K562 (cell line): ENCODE results near the gene MCM7. TPM values are rescaled to one million over a fixed set of nuclear protein-coding genes. Genes with fewer than 3 reads are reported as not detected.

Experiments used
- ATF7 ChIP-seq: fragments of 450-650 bp; IDR thresholded peaks from 2 replicates; pipeline ENCODE4 v1.7.1; 2014; ENCODE audit warnings: mild to moderate bottlenecking, moderate library complexity
- CHAMP1 ChIP-seq: fragments of 450-650 bp; IDR thresholded peaks from 2 replicates; pipeline ENCODE4 v1.6.1; 2016; ENCODE audit warnings: mild to moderate bottlenecking
- CXXC5 ChIP-seq: fragments of 250-450 bp; sonication (Bioruptor Pico); IDR thresholded peaks from 2 replicates; pipeline ENCODE4 v1.8.0; 2022; ENCODE audit warnings: inconsistent platforms, mild to moderate bottlenecking, moderate library complexity
- ETV1 ChIP-seq: fragments of 450-650 bp; conservative IDR thresholded peaks from 2 replicates; pipeline ENCODE4 v1.6.1; 2016; ENCODE audit warnings: missing genetic modification characterization, control low read depth, low read depth, missing compliant biosample characterization
- ETV6 ChIP-seq, 3 experiments: fragments of 150-350 bp in 1 of 3; sonication (generic) in 1 of 3; formaldehyde crosslinking in 1 of 3; IDR thresholded peaks; 2 replicates each; pipeline versions ENCODE4 v1.6.1 to v1.8.0; 2014 to 2022; ENCODE audit warnings: borderline replicate concordance in 2 of 3, low read depth in 2 of 3, antibody characterized with exemption in 1 of 3, low read length in 1 of 3, mild to moderate bottlenecking in 1 of 3, missing genetic modification reagents in 1 of 3
- ILK ChIP-seq: fragments of 450-650 bp; IDR thresholded peaks from 2 replicates; pipeline ENCODE4 v1.6.1; 2016; ENCODE audit warnings: missing genetic modification characterization, low read depth, mild to moderate bottlenecking, missing compliant biosample characterization, moderate library complexity, borderline replicate concordance
- MBD2 ChIP-seq: sonication (generic); IDR thresholded peaks from 2 replicates; pipeline ENCODE4 v1.6.1; 2016; ENCODE audit warnings: low read depth, borderline replicate concordance
- MYC ChIP-seq, 2 experiments: fragments of 250-450 bp in 1 of 2; sonication (Bioruptor Pico) in 1 of 2; IDR thresholded peaks; 2 replicates each; pipeline versions ENCODE4 v1.5.1 to v1.6.1; 2012 to 2021; ENCODE audit warnings: low read depth in 2 of 2, borderline replicate concordance in 1 of 2, improper control_type of control experiment in 1 of 2, low read length in 1 of 2, mild to moderate bottlenecking in 1 of 2, moderate library complexity in 1 of 2
- NONO ChIP-seq, 2 experiments: fragments of 200-400 bp in 1 of 2; fragments of 450-650 bp in 1 of 2; formaldehyde crosslinking in 1 of 2; IDR thresholded peaks; 2 replicates each; pipeline ENCODE4 v1.6.1; 2017; ENCODE audit warnings: low read depth in 2 of 2, mild to moderate bottlenecking in 2 of 2, moderate library complexity in 2 of 2, low read length in 1 of 2
- ZFP30 ChIP-seq: fragments of 250-450 bp; sonication (Bioruptor Pico); IDR thresholded peaks from 2 replicates; pipeline ENCODE4 v1.8.0; 2022; ENCODE audit warnings: moderate library complexity, mild to moderate bottlenecking, inconsistent platforms, borderline replicate concordance
- ZNF766 ChIP-seq: fragments of 200-800 bp; sonication (Bioruptor generic); conservative IDR thresholded peaks from 2 replicates; pipeline ENCODE4 v1.6.1; 2016; ENCODE audit warnings: missing genetic modification characterization, missing compliant biosample characterization
- polyA plus RNA-seq, 8 experiments: library from polyadenylated mRNA; depleted of rRNA in 4 of 8; stranded (reverse) in 5 of 8; unstranded in 3 of 8; fragments of >200 nt; fragmentation: Nextera tagmentation in 2 of 8; fragmentation: Illumina TruSeq in 1 of 8; extraction: Ambion mirVana in 2 of 8; extraction: Trizol in 1 of 8; gene quantifications; 2 replicates each; pipeline versions ENCODE4 v1.2.1 to v1.2.3, GENCODE V29; 2011 to 2014; ENCODE audit warnings: inconsistent platforms in 1 of 8, missing spikeins in 1 of 8
- total RNA-seq, 7 experiments: library from RNA; depleted of rRNA in 6 of 7; stranded (reverse); fragments of >200 nt in 6 of 7; fragmentation: Illumina TruSeq in 2 of 7; extraction: Trizol in 2 of 7; gene quantifications; 2 replicates each; pipeline versions ENCODE4 v1.2.1 to v1.2.3, GENCODE V29; 2011 to 2021; ENCODE audit warnings: low replicate concordance in 1 of 7
- TF ChIP-seq, protein P1 (sequence below): IDR thresholded peaks from 3 replicates; pipeline ENCODE4 v1.6.1; 2011; ENCODE audit warnings: borderline replicate concordance, mild to moderate bottlenecking, moderate library complexity; ENCODE audit not compliant: insufficient read length; ENCODE audit errors: extremely low read depth
- TF ChIP-seq, protein P2 (sequence below): fragments of 450-650 bp; conservative IDR thresholded peaks from 2 replicates; pipeline ENCODE4 v1.6.1; 2016; ENCODE audit warnings: missing genetic modification characterization, low read depth, mild to moderate bottlenecking, control low read depth, missing compliant biosample characterization
- TF ChIP-seq, protein P3 (sequence below): fragments of 250-450 bp; sonication (Bioruptor Pico); IDR thresholded peaks from 2 replicates; pipeline ENCODE4 v1.5.1; 2021; ENCODE audit warnings: mild to moderate bottlenecking

MCM7 gene
- total and polyA plus RNA-seq, 9 of the 15 experiments (the other 6 are each of a cell fraction or from before 2014, with no cell fraction given), result 329 to 856 (median 437) TPM

- TF ChIP-seq ZFP30 (no peak), NONO (IDR thresholded peaks at IDR 0.05; ENCODE audit: low read depth in 2 of 2, low read length in 1 of 2) (peak in 1 of 2 experiments; percentile 80; a peak in 1 of 4 replicates), ATF7 (peak; percentile 91), MYC (IDR thresholded peaks at IDR 0.05; ENCODE audit: low read depth, low read length) (peak; percentile 100), MYC (CRISPR knock-in tag; IDR thresholded peaks at IDR 0.05; ENCODE audit: borderline replicate concordance, low read depth) (peak; percentile 80; the same call in 1 of the 2 replicates), ZNF766 (CRISPR knock-in tag) (no peak), CXXC5 (CRISPR knock-in tag) (peak; percentile 97), MBD2 (peak; percentile 63; the same call in 1 of the 2 replicates), CHAMP1 (no peak), ILK (tag) (no peak), ETV1 (peak; percentile 68), ETV6 (IDR thresholded peaks at IDR 0.05; ENCODE audit: borderline replicate concordance in 1 of 2, low read depth in 2 of 2, low read length in 1 of 2) (peak; percentile 66 to 74; a peak in 2 of 4 replicates), ETV6 (CRISPR knock-in tag; IDR thresholded peaks at IDR 0.05; ENCODE audit: borderline replicate concordance) (no peak)
- TF ChIP-seq, protein P1, sequence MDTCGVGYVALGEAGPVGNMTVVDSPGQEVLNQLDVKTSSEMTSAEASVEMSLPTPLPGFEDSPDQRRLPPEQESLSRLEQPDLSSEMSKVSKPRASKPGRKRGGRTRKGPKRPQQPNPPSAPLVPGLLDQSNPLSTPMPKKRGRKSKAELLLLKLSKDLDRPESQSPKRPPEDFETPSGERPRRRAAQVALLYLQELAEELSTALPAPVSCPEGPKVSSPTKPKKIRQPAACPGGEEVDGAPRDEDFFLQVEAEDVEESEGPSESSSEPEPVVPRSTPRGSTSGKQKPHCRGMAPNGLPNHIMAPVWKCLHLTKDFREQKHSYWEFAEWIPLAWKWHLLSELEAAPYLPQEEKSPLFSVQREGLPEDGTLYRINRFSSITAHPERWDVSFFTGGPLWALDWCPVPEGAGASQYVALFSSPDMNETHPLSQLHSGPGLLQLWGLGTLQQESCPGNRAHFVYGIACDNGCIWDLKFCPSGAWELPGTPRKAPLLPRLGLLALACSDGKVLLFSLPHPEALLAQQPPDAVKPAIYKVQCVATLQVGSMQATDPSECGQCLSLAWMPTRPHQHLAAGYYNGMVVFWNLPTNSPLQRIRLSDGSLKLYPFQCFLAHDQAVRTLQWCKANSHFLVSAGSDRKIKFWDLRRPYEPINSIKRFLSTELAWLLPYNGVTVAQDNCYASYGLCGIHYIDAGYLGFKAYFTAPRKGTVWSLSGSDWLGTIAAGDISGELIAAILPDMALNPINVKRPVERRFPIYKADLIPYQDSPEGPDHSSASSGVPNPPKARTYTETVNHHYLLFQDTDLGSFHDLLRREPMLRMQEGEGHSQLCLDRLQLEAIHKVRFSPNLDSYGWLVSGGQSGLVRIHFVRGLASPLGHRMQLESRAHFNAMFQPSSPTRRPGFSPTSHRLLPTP, result no peak
- TF ChIP-seq, protein P2, sequence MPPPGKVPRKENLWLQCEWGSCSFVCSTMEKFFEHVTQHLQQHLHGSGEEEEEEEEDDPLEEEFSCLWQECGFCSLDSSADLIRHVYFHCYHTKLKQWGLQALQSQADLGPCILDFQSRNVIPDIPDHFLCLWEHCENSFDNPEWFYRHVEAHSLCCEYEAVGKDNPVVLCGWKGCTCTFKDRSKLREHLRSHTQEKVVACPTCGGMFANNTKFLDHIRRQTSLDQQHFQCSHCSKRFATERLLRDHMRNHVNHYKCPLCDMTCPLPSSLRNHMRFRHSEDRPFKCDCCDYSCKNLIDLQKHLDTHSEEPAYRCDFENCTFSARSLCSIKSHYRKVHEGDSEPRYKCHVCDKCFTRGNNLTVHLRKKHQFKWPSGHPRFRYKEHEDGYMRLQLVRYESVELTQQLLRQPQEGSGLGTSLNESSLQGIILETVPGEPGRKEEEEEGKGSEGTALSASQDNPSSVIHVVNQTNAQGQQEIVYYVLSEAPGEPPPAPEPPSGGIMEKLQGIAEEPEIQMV (tag), result no peak
- TF ChIP-seq, protein P3, sequence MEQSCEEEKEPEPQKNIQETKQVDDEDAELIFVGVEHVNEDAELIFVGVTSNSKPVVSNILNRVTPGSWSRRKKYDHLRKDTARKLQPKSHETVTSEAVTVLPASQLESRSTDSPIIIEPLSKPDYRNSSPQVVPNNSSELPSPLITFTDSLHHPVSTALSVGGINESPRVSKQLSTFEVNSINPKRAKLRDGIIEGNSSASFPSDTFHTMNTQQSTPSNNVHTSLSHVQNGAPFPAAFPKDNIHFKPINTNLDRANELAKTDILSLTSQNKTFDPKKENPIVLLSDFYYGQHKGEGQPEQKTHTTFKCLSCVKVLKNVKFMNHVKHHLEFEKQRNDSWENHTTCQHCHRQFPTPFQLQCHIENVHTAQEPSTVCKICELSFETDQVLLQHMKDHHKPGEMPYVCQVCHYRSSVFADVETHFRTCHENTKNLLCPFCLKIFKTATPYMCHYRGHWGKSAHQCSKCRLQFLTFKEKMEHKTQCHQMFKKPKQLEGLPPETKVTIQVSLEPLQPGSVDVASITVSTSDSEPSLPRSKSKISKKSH (CRISPR knock-in tag), result no peak
Observed at GRCh38 chr7:100081535-100082102, 19.6 kb downstream of the MCM7 start, which contains the start of gene ZNF3 (continued).
